ENCODE results near the gene CTBP1.

CTBP1 gene

DNA sequence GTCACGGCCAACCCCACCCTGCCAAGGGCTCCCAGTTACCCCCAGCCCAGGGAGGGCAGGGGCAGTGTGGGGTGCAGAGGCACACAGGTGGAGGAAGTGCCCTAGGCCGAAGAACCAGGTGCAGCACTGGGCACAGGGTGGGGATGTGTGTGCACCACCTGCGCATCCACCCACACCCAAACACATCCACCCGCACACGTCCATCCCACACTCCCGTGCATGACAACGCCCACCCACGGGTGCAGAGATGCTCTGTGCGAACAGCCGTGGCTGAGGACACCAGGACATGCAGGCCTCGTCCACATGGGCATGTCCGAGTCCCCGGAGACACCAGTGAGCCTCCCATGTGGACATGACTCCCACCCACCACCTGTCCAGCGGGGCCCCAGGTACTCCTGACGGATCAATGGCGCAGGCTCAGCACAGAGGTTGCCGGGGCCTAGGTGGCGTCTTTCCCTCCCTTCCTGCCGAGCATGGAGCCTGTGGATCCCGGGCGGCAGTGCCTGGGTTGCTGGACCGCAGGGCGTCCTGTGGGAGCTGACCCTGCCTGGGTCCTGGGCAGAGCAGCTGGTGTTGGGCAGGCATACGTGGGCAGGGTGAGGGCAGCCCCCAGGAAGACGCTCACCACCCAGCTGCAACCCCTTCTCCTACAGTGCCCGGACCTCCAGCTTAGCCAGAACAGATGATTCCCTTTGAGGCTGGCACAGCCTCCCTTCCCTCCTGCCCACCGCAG lies 19.6 kb downstream of the CTBP1 start:
- no peak overlapping the region for H3K4me3 ChIP-seq (ENCODE audit: low read depth, low read length)
- no peak for TF ChIP-seq POLR2A (IDR thresholded peaks at IDR 0.05; ENCODE audit: extremely low read depth, insufficient read length)
- no peak for TF ChIP-seq MYC (IDR thresholded peaks at IDR 0.05; ENCODE audit: low read depth, low read length)
- TF ChIP-seq, protein P1, sequence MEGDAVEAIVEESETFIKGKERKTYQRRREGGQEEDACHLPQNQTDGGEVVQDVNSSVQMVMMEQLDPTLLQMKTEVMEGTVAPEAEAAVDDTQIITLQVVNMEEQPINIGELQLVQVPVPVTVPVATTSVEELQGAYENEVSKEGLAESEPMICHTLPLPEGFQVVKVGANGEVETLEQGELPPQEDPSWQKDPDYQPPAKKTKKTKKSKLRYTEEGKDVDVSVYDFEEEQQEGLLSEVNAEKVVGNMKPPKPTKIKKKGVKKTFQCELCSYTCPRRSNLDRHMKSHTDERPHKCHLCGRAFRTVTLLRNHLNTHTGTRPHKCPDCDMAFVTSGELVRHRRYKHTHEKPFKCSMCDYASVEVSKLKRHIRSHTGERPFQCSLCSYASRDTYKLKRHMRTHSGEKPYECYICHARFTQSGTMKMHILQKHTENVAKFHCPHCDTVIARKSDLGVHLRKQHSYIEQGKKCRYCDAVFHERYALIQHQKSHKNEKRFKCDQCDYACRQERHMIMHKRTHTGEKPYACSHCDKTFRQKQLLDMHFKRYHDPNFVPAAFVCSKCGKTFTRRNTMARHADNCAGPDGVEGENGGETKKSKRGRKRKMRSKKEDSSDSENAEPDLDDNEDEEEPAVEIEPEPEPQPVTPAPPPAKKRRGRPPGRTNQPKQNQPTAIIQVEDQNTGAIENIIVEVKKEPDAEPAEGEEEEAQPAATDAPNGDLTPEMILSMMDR (IDR thresholded peaks at IDR 0.05; ENCODE audit: low read depth, low read length), result no peak
- no peak for DNase-seq (ENCODE audit: low read depth)

DNA sequence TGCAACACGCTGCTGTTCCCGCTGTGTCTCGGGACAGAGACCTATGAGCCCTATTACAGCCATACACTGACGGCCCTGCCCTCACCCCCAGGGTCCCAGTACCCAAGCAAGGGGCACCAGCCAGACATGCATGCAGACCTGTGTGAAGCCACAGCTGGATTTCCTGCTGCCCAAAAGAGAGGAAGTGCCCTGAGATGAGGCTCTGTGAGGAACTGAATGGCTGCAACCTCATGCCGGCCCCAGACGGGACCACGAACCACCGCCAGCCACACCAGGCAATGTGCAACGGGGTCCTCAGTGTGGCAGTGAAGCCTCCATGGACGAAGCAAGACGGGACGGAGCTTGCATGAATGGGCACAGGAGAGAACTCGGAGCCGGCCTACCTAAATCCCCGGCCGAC lies 21.1 kb downstream of the CTBP1 start:
- no peak overlapping the region for H3K4me3 ChIP-seq (ENCODE audit: low read depth, low read length)
- TF ChIP-seq, protein P2, sequence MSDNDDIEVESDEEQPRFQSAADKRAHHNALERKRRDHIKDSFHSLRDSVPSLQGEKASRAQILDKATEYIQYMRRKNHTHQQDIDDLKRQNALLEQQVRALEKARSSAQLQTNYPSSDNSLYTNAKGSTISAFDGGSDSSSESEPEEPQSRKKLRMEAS (IDR thresholded peaks at IDR 0.05; ENCODE audit: low read depth, low read length), result peak; percentile 23; the same call in 1 of the 2 replicates
- TF ChIP-seq MYC (IDR thresholded peaks at IDR 0.05; ENCODE audit: low read depth, low read length), result no peak

DNA sequence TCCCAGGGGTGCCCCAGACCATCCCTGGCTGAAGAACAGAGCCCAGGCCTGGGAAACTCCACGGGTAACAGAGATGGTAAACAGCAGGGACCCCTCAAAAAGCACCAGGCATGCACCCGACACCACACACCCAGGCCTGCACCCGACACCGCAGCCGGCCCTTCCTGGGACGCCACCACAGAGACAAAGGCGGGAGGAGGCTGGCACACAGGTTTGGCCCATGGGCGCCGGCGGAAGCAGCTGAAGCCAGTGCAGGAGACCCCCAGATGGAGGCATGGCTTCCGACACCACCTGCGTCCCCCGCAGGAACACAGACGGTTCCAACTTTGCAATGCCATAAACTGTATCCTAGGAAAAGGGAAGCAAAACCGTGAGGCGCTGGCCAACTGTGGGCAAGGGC lies 22.3 kb downstream of the CTBP1 start:
- no peak overlapping the region for H3K4me3 ChIP-seq (ENCODE audit: low read depth, low read length)
- TF ChIP-seq, protein P1 (IDR thresholded peaks at IDR 0.05; ENCODE audit: low read depth, low read length), result no peak
- TF ChIP-seq MYC (IDR thresholded peaks at IDR 0.05; ENCODE audit: low read depth, low read length), result no peak
- TF ChIP-seq, protein P2 (IDR thresholded peaks at IDR 0.05; ENCODE audit: low read depth, low read length), result no peak
- no peak for TF ChIP-seq POLR2A (IDR thresholded peaks at IDR 0.05; ENCODE audit: extremely low read depth, insufficient read length)

More for the DNA sequence above, 21.1 kb downstream of the CTBP1 start:
- peak; percentile 34 for DNase-seq (ENCODE audit: low read depth)

DNA sequence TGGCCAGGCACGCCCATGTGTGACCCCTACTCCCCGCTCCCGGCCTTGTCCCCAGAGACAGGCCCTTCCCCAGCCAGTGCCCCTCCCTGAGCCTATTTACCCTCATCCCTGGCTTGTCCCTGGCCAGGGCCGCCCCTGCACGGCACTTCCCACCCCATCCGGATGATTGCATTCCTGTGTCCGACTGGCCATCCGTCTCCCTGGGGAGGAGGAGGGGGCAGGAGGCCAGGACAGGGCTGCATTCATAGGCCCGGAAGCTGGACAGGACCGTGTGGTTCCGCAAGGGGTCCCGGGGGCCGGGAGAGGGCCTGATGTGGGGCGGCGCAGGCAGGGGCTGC lies 22.8 kb downstream of the CTBP1 start:
- H3K4me3 ChIP-seq (ENCODE audit: low read depth, low read length), result no peak overlapping the region
- no peak for TF ChIP-seq MYC (IDR thresholded peaks at IDR 0.05; ENCODE audit: low read depth, low read length)
- TF ChIP-seq, protein P1 (IDR thresholded peaks at IDR 0.05; ENCODE audit: low read depth, low read length), result no peak
- TF ChIP-seq POLR2A (IDR thresholded peaks at IDR 0.05; ENCODE audit: extremely low read depth, insufficient read length), result no peak
- TF ChIP-seq, protein P2 (IDR thresholded peaks at IDR 0.05; ENCODE audit: low read depth, low read length), result no peak
- no peak for DNase-seq (ENCODE audit: low read depth)

More for the DNA sequence above, 22.3 kb downstream of the CTBP1 start:
- DNase-seq (ENCODE audit: low read depth), result no peak

DNA sequence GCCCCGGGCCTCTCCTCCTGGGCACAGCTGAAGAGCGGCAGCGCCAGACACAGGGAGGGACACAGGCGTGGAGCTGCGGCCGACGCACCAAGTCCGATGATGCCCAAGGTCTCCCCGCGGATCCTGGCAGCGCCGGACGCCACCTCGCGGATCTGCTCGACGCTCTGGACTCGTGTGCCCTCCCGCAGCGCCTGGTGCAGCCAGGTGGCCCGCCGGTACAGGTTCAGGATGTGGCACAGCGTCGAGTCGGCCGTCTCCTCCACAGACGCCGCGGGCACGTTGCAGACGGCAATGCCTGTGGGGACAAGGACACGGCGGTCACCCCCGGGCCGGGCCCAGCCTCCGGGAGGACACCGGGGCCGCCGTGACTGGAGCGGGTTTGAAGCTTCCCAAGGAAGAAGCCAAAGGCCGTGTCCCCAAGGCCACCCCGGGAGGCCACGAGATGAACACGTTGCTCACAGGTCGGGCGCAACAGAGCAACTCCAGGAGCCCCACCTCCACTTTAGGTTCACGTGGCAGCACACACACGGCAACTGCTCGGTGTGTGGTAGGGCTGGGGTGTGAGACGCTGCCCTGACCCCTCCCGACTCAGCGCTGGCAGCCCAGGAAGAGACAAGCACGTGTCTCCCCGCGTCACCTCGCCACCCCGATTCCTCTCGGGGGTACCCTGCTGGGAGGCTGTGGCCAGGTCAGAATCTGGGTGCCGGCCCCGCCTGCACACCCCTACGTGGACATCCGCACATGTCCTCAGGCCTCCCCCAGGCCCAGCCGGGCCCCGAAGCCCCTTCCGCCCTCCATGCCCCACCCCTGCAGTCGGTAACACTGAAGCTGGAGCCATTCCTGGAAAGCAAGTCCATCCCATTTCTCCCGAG lies 23.4 kb downstream of the CTBP1 start:
- TF ChIP-seq, protein P1 (IDR thresholded peaks at IDR 0.05; ENCODE audit: low read depth, low read length), result no peak
- TF ChIP-seq, protein P2 (IDR thresholded peaks at IDR 0.05; ENCODE audit: low read depth, low read length), result no peak
- no peak for TF ChIP-seq POLR2A (IDR thresholded peaks at IDR 0.05; ENCODE audit: extremely low read depth, insufficient read length)
- TF ChIP-seq MYC (IDR thresholded peaks at IDR 0.05; ENCODE audit: low read depth, low read length), result no peak

More for the DNA sequence above, 23.4 kb downstream of the CTBP1 start:
- no peak for DNase-seq (ENCODE audit: low read depth)
- no peak overlapping the region for H3K4me3 ChIP-seq (ENCODE audit: low read depth, low read length)

Data from NB4 (cell line).